Measurements from ENCODE around the gene TMSB10.

The TMSB10 gene

DNA sequence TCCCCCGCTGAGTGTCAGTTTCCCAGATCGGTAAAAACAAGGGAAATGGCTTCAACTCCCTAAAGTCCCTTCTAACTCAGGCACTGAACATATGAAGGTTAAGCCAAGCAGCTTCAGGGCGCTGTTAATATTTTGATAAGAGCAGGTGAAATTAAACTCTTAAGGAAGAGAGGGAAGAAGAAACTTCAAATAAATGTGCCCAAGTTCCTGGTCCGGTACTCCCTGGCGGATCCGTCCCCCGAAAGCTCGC, 25.1 kb upstream of the TMSB10 start:
- no peak for DNase-seq (ENCODE audit: low read depth, low spot score)

- peak; percentile 50 for DNase-seq (ENCODE audit: low read depth, low spot score)
These were observed 24.6 kb upstream of the TMSB10 start, which contains the start of gene TRABD2A for GRCh38 chr2:84880645-84881521. TRABD2A (minus strand) TSS chr2:84881084; CDS start chr2:84881039, 45 bp downstream.

DNA sequence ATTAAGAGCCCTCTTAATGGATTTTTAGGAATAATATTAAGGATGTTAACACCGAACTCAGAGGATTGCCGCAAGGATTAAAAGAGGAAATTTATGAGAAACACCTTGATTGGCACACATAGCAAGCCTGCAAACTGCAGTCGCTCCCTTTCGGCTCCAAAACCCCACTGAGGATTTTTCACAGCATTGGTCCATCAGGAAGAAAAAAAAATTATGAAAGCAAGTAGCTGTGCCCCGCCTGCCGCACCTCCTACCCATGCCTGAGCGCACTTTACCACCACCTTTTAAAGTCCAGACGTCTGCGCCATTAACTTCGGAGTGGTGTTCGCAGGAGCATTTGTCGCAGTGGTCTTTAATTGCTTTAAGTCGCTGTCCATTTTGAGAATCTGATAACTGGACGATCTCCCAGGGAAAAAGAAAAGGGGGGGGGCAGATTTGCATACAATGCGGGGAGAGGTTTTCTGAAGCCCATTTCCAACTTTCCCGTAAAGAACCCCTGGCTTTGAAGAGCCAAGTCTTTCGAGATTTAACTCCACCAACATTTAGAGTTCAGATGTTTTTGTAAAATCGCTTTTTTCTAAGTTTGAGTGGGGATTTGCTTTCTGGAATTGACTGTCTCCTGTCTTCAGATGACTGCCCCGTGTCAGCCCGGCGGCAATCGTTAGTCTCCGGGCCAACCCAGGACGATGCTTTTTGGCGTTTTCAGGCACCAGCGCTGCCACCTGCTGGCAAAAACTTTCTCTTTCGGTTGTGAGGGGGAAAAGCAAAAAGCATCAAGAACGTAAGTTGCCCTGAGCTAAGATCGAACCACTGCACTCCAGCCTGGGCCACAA, 23.7 kb upstream of the TMSB10 start:
- peak; percentile 57 for DNase-seq (ENCODE audit: low read depth, low spot score)

GRCh38 chr2:84882414-84882738, 23.1 kb upstream of the TMSB10 start:
- no peak for DNase-seq (ENCODE audit: low read depth, low spot score)

GRCh38 chr2:84882775-84883550, 22.5 kb upstream of the TMSB10 start:
- no peak for DNase-seq (ENCODE audit: low read depth, low spot score)

GRCh38 chr2:84884449-84884848, 21.0 kb upstream of the TMSB10 start:
- no peak for DNase-seq (ENCODE audit: low read depth, low spot score)

DNA sequence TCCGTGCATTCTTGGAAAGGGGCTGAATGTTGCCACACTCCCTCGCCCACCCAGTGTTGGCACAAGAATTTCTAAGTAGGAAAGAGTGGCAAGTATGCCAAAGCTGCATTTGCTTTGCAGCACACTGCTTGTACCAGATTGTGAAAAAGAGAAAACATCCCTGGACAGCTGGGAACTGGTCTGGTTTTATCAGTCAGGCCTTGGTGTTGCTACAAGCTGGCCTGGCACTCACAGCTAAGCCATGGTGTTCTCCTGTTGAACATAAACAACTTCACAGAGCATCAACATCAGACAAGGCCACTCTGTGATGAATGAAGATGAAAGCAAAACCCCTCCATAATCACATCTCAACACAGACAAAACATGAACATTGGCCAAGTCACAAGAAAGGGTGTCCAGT, 20.3 kb upstream of the TMSB10 start:
- DNase-seq (ENCODE audit: low read depth, low spot score) = no peak

GRCh38 chr2:84886791-84887190, 18.7 kb upstream of the TMSB10 start:
- no peak for DNase-seq (ENCODE audit: low read depth, low spot score)

- no peak for DNase-seq (ENCODE audit: low read depth, low spot score)
These were observed 16.8 kb upstream of the TMSB10 start for GRCh38 chr2:84888401-84889276.

GRCh38 chr2:84889332-84889731, 16.1 kb upstream of the TMSB10 start:
- DNase-seq (ENCODE audit: low read depth, low spot score) = no peak

GRCh38 chr2:84891355-84892010, 14.0 kb upstream of the TMSB10 start:
- DNase-seq (ENCODE audit: low read depth, low spot score) = no peak

DNA sequence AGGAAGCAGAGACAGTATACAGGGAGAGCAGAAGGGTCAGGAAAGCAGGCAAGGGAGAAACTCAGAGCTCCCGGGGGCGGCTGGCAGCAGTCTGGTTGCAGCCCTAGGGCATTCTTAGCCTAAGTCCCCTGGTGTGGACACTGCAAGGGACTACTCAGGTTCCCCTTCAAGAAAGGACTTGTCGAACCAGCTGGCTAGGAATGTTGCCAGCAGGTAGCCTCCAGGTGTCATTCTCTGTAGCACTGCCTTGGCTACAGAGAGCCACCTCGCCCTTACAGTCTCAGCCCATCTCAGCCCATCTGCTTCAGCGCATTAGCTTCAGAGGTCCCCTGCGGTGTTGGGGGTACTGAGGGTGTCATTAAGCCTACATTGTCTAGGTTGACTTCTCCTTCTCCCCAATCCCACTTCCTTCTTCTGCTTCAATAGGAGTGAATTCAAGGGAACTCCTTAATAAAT, 11.3 kb upstream of the TMSB10 start:
- no peak for DNase-seq (ENCODE audit: low read depth, low spot score)

- DNase-seq (ENCODE audit: low read depth, low spot score) = no peak
These were observed 10.5 kb upstream of the TMSB10 start for GRCh38 chr2:84894758-84895520.

- DNase-seq (ENCODE audit: low read depth, low spot score) = no peak
These were observed 8.9 kb upstream of the TMSB10 start for GRCh38 chr2:84896567-84896966.

- DNase-seq (ENCODE audit: low read depth, low spot score) = no peak
These were observed 7.7 kb upstream of the TMSB10 start for GRCh38 chr2:84897773-84898172.

DNA sequence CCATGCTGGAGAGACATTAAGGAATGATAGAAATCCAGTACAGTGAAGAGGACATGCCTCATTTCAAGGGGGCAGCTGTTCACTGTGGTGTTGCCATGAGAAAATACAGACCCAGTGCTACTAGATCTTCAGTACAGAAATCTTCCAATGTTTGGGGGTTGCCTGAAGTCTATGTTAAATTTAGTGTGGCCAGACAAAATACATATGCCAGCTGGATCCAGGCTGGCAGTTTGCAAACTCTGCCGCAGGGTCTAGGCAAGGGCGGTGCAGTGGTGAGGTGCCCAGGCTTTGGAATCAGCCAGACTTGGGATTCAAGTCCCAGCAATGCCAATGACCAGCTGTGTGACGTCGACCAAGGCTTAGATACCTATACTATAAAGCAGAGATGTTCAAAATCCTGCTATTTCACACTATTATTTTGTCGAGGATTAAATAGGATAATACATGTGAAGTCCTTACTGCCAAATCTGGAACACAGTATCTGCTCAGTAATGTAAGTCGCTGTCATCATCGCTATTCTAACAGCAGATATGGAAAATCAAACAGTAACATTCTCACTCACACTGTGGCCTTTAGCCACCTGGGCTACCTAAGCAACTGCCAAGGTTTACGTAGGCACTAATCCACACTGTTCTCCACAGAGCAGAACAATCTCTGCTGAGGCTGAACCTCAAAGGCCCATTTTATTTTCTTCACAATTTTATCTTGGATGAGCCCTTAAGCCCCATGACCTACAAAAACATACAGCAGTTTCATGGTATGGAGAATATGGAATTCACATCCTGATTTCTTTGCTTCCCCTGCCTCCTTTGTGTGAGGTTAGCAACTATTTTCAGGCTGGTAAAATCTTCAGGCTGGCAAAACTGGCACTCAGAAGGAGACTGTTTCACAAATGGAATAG, 5.9 kb upstream of the TMSB10 start:
- no peak for DNase-seq (ENCODE audit: low read depth, low spot score)

GRCh38 chr2:84900971-84901370, 4.5 kb upstream of the TMSB10 start:
- DNase-seq (ENCODE audit: low read depth, low spot score) = no peak

DNA sequence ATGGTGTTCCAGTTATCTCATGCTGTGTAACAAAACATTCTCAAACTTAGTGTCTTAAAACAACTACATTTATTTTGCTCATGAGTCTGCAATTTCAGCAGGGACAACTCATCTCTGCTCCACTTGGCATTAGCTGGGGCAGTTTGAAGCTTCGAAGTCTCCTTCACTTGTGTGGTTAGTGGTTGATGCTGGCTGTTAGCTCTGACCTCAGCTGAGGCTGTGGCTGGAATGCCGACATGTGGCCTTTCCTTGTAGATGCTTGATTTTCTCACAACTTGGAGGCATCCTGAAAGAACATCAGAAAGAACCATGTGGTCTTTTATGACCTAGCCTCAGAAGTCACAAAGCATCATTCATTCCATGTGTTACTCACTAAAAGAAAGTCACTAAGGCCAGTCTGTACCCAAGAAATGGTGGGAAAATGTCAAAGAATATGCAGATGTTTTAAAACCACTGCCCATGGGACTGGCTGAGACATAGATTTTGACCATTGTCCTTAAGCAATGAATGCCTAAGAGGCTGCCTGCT, 3.8 kb upstream of the TMSB10 start:
- no peak for DNase-seq (ENCODE audit: low read depth, low spot score)

DNA sequence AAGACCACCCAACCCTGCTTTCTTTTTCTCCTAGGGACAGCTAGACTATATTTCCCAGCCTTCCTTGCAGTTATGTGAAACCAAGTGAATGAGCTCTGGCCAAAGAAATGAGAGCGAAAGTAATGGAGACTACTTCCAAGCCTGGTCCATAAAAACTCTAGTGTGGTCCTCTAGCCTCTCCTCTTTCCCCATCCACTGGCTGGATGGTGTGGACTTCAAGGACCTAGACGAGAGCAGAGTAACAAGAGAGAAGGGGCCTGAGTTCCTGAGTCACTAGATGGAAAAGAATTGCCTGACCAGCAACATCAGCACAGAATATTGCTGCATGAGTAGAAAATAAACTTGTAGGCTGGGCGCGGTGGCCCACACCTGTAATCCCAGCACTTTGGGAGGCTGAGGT, 2.9 kb upstream of the TMSB10 start:
- no peak for DNase-seq (ENCODE audit: low read depth, low spot score)

All from iPS DF 19.7 (cell line).